Keratinocyte (primary cell): Measurements from ENCODE around the gene C1S. TPM values are rescaled to one million over a fixed set of nuclear protein-coding genes. Genes with fewer than 3 reads are reported as not detected.

Source experiments
- DNase-seq: peaks from one replicate; pipeline ENCODE4 v3.0.0-alpha.2; 2011; ENCODE audit warnings: low read depth, missing footprints, low spot score
- FAIRE-seq: peaks from 2 replicates; lab custom pipeline; 2011; peaks lifted over from hg19 to GRCh38; lab: Jason Lieb, UNC
- H2AFZ ChIP-seq: 2 replicates; pipeline ENCODE4 v1.6.0; 2012; ENCODE audit warnings: low read length, control low read depth, inconsistent platforms; ENCODE audit not compliant: control insufficient read depth
- H3K27ac ChIP-seq: 2 replicates; pipeline ENCODE4 v1.5.1; 2011; ENCODE audit warnings: low read length; ENCODE audit not compliant: control insufficient read depth, insufficient read depth
- H3K27me3 ChIP-seq: 3 replicates; pipeline ENCODE4 v1.6.0; 2011; ENCODE audit warnings: low read length; ENCODE audit not compliant: control insufficient read depth, insufficient read depth; ENCODE audit errors: extremely low read depth
- H3K36me3 ChIP-seq, 2 experiments: 2 replicates in 1 of 2; 3 replicates in 1 of 2; pipeline ENCODE4 v1.5.1; 2011; ENCODE audit warnings: low read length in 2 of 2, mild to moderate bottlenecking in 1 of 2; ENCODE audit not compliant: control insufficient read depth in 2 of 2, insufficient read depth in 2 of 2; ENCODE audit errors: extremely low read depth in 1 of 2
- H3K4me1 ChIP-seq: 3 replicates; pipeline ENCODE4 v1.5.1; 2011; ENCODE audit warnings: low read length; ENCODE audit not compliant: control insufficient read depth, insufficient read depth; ENCODE audit errors: extremely low read depth
- H3K4me2 ChIP-seq: 3 replicates; pipeline ENCODE4 v1.6.0; 2011; ENCODE audit warnings: low read depth, low read length; ENCODE audit not compliant: control insufficient read depth, insufficient read depth; ENCODE audit errors: extremely low read depth
- H3K4me3 ChIP-seq, 3 experiments: fragments of 200-600 bp in 1 of 3; sonication (generic) in 1 of 3; 2 replicates in 2 of 3; 3 replicates in 1 of 3; pipeline ENCODE4 v1.5.1; 2011 to 2016; ENCODE audit warnings: low read length in 3 of 3, mild to moderate bottlenecking in 3 of 3, control low read depth in 2 of 3, inconsistent platforms in 1 of 3, low read depth in 1 of 3, mixed read lengths in 1 of 3, mixed run types in 1 of 3, moderate library complexity in 1 of 3; ENCODE audit not compliant: control insufficient read depth in 2 of 3, insufficient read depth in 2 of 3; ENCODE audit errors: extremely low read depth in 1 of 3
- H3K79me2 ChIP-seq: 2 replicates; pipeline ENCODE4 v1.6.0; 2012; ENCODE audit warnings: low read length; ENCODE audit not compliant: control insufficient read depth, insufficient read depth
- H3K9ac ChIP-seq: 3 replicates; pipeline ENCODE4 v1.6.0; 2011; ENCODE audit warnings: low read length; ENCODE audit not compliant: control insufficient read depth, insufficient read depth; ENCODE audit errors: extremely low read depth
- H3K9me1 ChIP-seq: 3 replicates; pipeline ENCODE4 v1.6.0; 2011; ENCODE audit warnings: low read length; ENCODE audit not compliant: control insufficient read depth, insufficient read depth; ENCODE audit errors: extremely low read depth
- H3K9me3 ChIP-seq: 2 replicates; pipeline ENCODE4 v1.5.1; 2012; ENCODE audit warnings: low read depth, low read length; ENCODE audit not compliant: control insufficient read depth
- H4K20me1 ChIP-seq: 3 replicates; pipeline ENCODE4 v1.6.0; 2011; ENCODE audit warnings: low read length; ENCODE audit not compliant: control insufficient read depth, insufficient read depth; ENCODE audit errors: extremely low read depth
- CTCF ChIP-seq, 3 experiments: IDR thresholded peaks in 1 of 3; conservative IDR thresholded peaks in 1 of 3; optimal IDR thresholded peaks in 1 of 3; 2 replicates in 2 of 3; 3 replicates in 1 of 3; pipeline versions ENCODE3 to v1.5.1; 2011; ENCODE audit warnings: low read length in 3 of 3, mild to moderate bottlenecking in 3 of 3, moderate library complexity in 2 of 3, control low read depth in 1 of 3, inconsistent platforms in 1 of 3; ENCODE audit not compliant: insufficient read depth in 2 of 3; ENCODE audit errors: extremely low read depth in 1 of 3
- EZH2 ChIP-seq: IDR thresholded peaks from one replicate; pipeline ENCODE4 v1.6.1; 2012; ENCODE audit warnings: inconsistent platforms, mild to moderate bottlenecking, low read length, moderate library complexity
- dilution Hi-C: fragments of 300-500 bp; cut with MboI; formaldehyde crosslinking; loops from one replicate; pipeline ENCODE4 v1.7.0; 2020; ENCODE audit warnings: low sequenced_read_pairs; ENCODE audit not compliant: extremely low pct_ligation_motif_present
- polyA plus RNA-seq, 5 experiments: library from polyadenylated mRNA; depleted of rRNA in 3 of 5; stranded (reverse) in 3 of 5; stranded (forward) in 1 of 5; unstranded in 1 of 5; fragments of >200 nt; gene quantifications; 1 replicate in 1 of 5; 2 replicates in 3 of 5; 3 replicates in 1 of 5; pipeline versions ENCODE4 v1.2.1 to v1.2.3, GENCODE V29; 2011 to 2012; ENCODE audit warnings: missing spikeins in 2 of 5, low read depth in 1 of 5, low replicate concordance in 1 of 5

C1S gene
- polyA plus RNA-seq, 1 donor (not counting 4 experiments of a cell fraction or from before 2014, with no cell fraction given) = 2.6 TPM

DNA sequence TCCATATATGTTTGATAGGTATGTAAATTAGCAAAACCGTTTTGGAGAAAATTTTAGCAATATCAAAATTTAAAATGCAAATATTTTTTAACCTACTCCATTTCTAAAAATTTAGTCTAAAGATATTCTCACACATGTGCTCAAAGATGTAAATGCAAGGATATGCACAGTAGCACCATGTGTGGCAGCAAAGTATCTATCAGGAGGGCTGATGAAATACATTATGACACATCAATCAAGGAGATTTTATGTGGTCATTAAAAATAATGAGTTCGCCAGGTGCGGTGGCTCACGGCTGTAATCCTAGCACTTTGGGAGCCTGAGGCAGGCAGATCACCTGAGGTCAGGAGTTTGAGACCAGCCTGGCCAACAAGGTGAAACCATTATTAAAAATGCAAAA is 39.7 kb downstream of the C1S start:
- no peaks in the 10 kb centered on the region for H3K4me1 ChIP-seq
- peaks cover 3% of the 10 kb centered on the region for H4K20me1 ChIP-seq
- H3K4me2 ChIP-seq = no peak overlapping the region
- H3K9me1 ChIP-seq = no peaks in the 10 kb centered on the region
- no peaks in the 10 kb centered on the region for H3K79me2 ChIP-seq
- H3K9me3 ChIP-seq = no peaks in the 10 kb centered on the region
- H3K4me3 ChIP-seq = no peak overlapping the region
- H3K27ac ChIP-seq = no peak overlapping the region
- no peak overlapping the region for H3K9ac ChIP-seq
- no peak overlapping the region for H2AFZ ChIP-seq
- FAIRE-seq (no peak), DNase-seq (no peak)
- dilution Hi-C loops = no loop called here
- H3K27me3 ChIP-seq = no peaks in the 10 kb centered on the region
- H3K36me3 ChIP-seq = peaks cover 0 to 22% of the 10 kb centered on the region in 2 experiments
- TF ChIP-seq CTCF (optimal IDR thresholded peaks at IDR 0.05 in 1 of 3, IDR thresholded peaks at IDR 0.05 in 1 of 3, conservative IDR thresholded peaks at IDR 0.05 in 1 of 3; ENCODE audit: extremely low read depth in 1 of 3, insufficient read depth in 2 of 3, low read length in 3 of 3) (no peak), EZH2 (no peak)

DNA sequence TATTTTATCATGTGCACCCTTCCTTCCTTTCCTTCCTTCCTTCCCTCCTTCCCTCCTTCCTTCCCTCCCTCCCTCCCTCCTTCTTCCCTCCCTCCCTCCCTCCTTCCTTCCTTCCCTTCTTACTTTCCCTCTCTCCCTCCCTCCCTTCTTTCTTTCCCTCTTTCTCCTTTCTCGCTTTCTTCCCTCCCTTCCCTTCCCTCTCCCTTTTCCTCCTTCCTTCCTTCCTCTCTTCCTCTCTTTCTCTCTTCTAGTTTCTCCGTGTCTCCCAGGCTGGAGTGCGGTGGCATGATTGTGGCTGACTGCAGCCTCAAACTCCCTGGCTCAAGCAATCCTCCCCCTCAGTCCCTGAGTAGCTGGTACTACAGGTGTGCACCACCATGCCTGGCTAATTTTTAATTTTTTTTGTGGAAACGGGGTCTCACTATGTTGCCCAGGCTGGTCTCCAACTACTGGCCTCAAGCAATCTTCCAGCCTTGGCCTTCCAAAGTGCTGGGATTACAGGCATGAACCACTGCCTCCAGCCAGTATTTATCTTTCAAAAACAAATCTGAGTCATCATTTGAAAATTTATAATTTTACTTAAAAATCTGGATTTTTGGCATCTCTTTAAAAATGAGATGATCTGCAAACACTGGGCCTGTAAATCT is 40.7 kb downstream of the C1S start:
- Histone ChIP-seq H3K27ac (no peak overlapping the region), H3K79me2 (peaks cover 2% of the 10 kb centered on the region), H3K4me3 (no peak overlapping the region), H3K27me3 (no peaks in the 10 kb centered on the region), H3K9me1 (no peaks in the 10 kb centered on the region), H3K4me2 (no peak overlapping the region), H4K20me1 (peaks cover 3% of the 10 kb centered on the region), H3K4me1 (no peaks in the 10 kb centered on the region), H3K36me3 (peaks cover 0 to 22% of the 10 kb centered on the region in 2 experiments), H3K9ac (no peak overlapping the region), H3K9me3 (no peaks in the 10 kb centered on the region), H2AFZ (no peak overlapping the region)
- FAIRE-seq (no peak), DNase-seq (no peak)
- TF ChIP-seq EZH2 (no peak), CTCF (optimal IDR thresholded peaks at IDR 0.05 in 1 of 3, IDR thresholded peaks at IDR 0.05 in 1 of 3, conservative IDR thresholded peaks at IDR 0.05 in 1 of 3; ENCODE audit: extremely low read depth in 1 of 3, insufficient read depth in 2 of 3, low read length in 3 of 3) (no peak)
- dilution Hi-C loops = no loop called here
